Measurements from ENCODE around the gene ITGB7.

Gene ITGB7

DNA sequence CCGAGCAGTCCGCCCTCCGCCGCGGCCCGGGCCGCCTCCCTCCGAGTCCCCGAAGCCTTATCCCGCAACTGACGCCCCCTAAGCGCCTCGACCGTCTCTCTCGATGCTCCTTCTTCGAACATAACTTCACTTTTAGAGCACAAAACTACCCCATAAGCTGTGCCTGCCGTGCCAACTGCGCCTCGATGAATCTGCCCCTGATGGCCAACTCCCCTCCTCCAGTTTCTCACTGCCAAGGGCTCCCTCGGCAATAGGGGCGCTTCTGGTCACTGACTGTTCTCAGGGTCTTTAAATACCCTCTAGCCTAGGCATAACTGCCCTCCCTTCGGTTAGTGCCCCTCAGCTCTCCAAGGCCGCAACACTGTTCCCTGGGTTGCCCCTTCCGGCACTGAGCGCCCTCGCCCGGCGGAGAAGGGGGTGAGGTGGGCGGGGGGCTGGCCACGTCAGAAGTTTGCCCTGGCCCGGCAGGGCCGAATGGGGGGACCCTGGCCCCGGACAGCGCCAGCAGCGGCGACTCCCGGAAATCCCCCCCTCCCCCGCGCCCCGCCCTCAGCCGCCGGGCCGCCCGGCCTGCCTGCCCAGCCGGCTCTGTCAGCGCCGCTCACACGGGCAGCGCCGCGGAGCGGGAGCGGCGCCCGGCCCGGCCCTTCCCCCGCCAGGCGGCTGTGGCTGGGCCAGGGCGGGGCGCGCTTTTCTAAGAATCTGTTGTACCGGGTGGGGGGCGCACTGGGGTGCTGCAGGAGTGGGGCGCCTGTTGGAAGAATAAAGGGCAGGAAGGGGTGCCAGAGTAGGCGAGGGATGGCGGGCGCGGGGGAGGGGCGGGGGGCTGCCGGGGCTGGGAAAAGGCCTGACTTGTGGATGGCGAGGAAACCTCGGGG is 14.4 kb upstream of the ITGB7 start:
- peak overlapping the region; percentile 48 for H3K4me3 ChIP-seq (replicated peaks; ENCODE audit: low read depth, low read length)
- TF ChIP-seq, protein P1, sequence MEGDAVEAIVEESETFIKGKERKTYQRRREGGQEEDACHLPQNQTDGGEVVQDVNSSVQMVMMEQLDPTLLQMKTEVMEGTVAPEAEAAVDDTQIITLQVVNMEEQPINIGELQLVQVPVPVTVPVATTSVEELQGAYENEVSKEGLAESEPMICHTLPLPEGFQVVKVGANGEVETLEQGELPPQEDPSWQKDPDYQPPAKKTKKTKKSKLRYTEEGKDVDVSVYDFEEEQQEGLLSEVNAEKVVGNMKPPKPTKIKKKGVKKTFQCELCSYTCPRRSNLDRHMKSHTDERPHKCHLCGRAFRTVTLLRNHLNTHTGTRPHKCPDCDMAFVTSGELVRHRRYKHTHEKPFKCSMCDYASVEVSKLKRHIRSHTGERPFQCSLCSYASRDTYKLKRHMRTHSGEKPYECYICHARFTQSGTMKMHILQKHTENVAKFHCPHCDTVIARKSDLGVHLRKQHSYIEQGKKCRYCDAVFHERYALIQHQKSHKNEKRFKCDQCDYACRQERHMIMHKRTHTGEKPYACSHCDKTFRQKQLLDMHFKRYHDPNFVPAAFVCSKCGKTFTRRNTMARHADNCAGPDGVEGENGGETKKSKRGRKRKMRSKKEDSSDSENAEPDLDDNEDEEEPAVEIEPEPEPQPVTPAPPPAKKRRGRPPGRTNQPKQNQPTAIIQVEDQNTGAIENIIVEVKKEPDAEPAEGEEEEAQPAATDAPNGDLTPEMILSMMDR (IDR thresholded peaks at IDR 0.05; ENCODE audit: low read depth, low read length, missing control alignments) = no peak
- no peak for DNase-seq (ENCODE audit: extremely low read depth, low read depth)

DNA sequence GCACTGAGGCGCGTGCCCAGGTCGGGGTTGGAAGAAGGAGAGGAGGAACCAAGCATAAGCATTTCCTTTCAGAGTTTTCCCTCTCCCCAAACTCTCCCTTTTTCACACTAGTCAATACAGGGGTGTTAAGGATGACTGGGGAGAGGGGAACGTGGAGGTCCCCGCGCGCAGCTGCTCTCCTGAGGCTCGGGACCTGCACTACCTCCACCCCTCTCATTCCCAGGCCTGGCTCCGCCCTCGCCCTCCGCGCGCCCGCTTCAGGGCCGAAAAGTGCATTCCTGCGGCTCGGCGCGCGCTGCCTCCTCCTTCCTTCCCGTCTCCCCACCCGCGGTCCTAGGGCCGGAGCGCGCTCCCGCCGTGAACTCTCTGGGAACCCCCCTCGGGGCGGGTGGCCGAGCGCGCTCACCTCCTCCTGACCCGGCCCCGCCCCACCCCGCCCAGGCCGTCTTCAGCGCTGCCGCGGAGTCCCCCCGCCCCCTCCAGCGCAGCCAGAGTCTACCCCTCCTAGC is 13.7 kb upstream of the ITGB7 start:
- H3K4me3 ChIP-seq (replicated peaks; ENCODE audit: low read depth, low read length) = peak overlapping the region; percentile 72
- TF ChIP-seq, protein P1 (IDR thresholded peaks at IDR 0.05; ENCODE audit: low read depth, low read length, missing control alignments) = no peak
- peak; percentile 60 for DNase-seq (ENCODE audit: extremely low read depth, low read depth)

DNA sequence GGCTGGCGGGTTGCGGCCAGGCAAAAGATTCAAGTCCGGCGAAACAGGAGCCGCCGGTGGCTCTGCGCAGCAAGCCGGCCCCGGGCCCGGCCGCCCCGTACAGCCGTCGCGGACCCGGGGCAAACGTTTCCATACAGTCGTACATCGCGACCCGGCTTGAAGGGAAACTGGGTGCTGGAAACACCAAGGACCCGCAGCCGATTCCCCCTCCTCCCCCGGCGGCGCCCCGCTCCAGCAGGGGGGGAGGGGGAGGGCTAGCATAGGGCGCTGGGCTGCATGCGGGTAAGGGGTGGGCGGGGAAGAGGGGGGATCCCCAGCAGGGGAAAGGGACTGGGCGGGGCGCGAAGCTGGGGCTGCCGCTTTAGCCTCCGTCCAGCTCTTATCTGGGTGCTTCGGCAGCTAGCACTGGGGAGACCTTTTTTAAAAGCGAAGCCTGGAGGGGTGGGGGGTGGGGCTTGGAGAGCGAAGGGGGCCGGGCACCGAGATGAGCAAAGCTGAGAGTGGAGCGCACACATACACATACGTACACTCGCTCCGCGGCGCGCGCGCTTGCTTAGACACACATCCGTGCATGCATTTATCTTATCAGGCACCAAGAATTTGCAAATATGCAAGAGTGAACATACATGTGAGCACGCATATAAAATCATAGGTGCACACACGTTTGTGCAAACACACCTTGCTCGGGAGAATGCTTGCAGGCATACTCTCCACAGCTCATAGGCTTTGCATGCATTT is 13.1 kb upstream of the ITGB7 start:
- peak overlapping the region; percentile 72 for H3K4me3 ChIP-seq (replicated peaks; ENCODE audit: low read depth, low read length)
- DNase-seq (ENCODE audit: extremely low read depth, low read depth) = no peak
- TF ChIP-seq, protein P1 (IDR thresholded peaks at IDR 0.05; ENCODE audit: low read depth, low read length, missing control alignments) = no peak

GRCh38 chr12:53219292-53219955 is 12.4 kb upstream of the ITGB7 start:
- peak overlapping the region; percentile 72 for H3K4me3 ChIP-seq (replicated peaks; ENCODE audit: low read depth, low read length)
- TF ChIP-seq, protein P1 (IDR thresholded peaks at IDR 0.05; ENCODE audit: low read depth, low read length, missing control alignments) = no peak
- no peak for DNase-seq (ENCODE audit: extremely low read depth, low read depth)

GRCh38 chr12:53218551-53219291 is 11.7 kb upstream of the ITGB7 start:
- H3K4me3 ChIP-seq (replicated peaks; ENCODE audit: low read depth, low read length) = peak overlapping the region; percentile 72
- TF ChIP-seq, protein P1 (IDR thresholded peaks at IDR 0.05; ENCODE audit: low read depth, low read length, missing control alignments) = no peak
- no peak for DNase-seq (ENCODE audit: extremely low read depth, low read depth)

DNA sequence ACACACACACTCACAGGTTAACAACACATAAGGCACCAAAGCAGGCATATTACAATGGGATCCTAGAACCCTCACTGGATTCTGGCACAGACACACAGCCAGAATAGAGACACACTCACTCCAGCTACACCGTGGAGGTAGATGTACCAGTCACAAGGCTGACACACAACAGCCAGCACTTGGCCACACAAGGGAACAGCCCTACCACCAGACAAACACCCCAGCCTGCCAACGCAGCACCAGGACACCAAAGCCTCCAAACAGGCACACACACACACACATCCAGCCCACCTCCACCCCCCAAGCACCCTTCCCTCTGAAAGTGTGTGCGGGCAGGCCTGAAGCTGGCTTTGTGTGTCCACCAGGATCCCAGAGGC is 10.9 kb upstream of the ITGB7 start:
- DNase-seq (ENCODE audit: extremely low read depth, low read depth) = no peak
- TF ChIP-seq, protein P1 (IDR thresholded peaks at IDR 0.05; ENCODE audit: low read depth, low read length, missing control alignments) = no peak
- peak overlapping the region; percentile 72 for H3K4me3 ChIP-seq (replicated peaks; ENCODE audit: low read depth, low read length)

Measured in HFF-Myc (cell line).